HG03103 (cell line): ENCODE measurements around the gene BDH1.
"Not testable (repeated sequence)": the region's sequence is repeated elsewhere in the genome, so short reads cannot be mapped to it uniquely, and the experiment has no call there.

Experiments
- ATAC-seq: cut with Tn5 transposase; IDR thresholded peaks from one replicate; pipeline ENCODE4 v1.9.1; 2021; ENCODE audit warnings: low read depth; ENCODE audit not compliant: unreplicated experiment

Gene BDH1

DNA sequence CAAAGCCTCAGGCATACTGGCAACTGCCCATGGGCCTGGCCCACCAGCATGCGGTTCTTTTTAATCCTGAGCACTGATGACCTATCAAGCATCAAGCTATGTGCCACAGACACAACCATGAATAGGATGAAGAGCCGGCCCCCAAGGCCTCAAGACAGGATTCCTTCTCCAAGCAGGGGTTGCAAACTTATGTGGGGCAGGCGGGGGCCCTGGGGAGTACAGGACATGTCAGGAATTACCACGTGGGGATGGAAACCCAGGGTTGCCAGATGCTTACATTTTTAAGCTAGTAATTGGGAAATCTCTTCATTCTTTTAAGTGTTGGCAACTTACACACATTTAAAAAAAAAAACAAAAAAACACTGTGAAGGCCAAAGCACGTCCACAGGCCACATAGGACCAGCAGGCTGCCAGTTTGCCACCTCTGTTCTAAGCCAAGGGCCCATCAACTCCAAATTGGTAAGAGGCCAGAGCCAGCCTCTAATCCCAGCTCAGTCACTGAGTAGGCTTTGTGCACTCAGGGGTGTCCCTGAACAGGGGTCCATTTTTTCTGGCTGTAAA is 32.8 kb downstream of the BDH1 start:
- ATAC-seq = no peak

- ATAC-seq = no peak
These were observed 33.5 kb downstream of the BDH1 start for GRCh38 chr3:197522183-197522715.

DNA sequence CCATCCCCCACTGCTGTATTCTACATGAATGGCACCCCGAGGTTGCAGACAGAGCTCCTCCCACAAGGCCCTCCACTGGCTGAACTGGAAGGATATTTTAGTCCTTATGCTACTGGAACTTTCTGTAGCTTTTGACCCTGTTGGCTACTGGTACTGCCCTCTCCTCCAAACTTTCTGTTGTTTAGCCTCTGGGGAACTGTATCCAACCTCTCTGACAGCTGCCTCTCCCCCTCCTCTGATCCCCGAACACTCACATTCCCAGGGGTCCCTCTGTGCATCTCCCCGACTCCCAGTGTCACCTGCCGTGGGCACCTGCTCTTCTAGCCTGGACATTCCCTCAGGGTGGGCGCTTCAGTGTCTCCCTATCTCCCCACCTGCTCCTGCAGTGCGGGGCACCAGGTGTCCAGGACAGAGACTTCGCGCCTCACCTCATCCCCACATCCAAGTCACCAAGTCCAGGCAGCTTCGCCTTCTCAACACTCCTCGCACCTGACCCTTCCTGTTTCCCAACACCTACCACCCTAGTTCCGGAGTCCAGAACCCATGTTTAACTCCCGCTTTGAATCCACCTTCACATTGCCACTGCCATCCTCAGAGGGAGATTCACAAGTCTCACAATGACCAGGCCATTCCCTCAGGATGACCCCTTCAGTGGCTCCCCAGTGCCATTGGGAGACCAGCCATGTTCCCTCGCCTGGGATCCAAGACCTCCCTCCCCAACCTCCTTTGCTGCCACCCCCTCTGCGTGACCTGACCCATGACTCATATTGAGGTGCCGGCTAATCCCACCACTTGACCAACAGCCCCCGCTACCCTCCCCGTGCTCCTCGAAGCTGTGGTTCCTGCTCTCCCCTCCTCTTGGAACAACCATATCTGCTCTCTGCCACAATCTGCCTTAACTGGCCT is 34.2 kb downstream of the BDH1 start:
- ATAC-seq = no peak

- ATAC-seq = no peak
These were observed 35.2 kb downstream of the BDH1 start for GRCh38 chr3:197520311-197521276.

GRCh38 chr3:197519801-197520211 is 36.0 kb downstream of the BDH1 start:
- ATAC-seq = no peak

DNA sequence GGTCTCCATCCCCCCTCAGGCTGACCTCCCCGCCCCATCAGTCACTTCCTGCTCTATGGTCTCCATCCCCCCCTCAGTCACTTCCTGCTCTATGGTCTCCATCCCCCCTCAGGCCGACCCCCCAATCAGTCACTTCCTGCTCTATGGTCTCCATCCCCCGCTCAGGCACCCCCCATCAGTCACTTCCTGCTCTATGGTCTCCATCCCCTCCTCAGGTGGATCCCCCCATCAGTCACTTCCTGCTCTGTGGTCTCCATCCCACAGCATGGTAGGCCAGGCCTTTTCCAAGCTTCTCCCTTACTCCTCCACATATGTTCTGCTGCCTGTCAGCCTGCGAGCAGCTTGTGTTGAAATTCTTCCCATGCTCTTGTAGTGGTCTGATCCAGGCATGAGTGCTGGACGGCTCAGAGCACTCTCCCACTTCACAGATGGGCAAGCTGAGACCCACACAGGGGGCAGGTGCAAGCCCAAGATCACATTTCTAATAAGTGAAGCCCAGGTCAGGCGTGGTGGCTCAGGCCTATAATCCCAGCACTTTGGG is 36.8 kb downstream of the BDH1 start:
- no peak for ATAC-seq

- ATAC-seq = not testable (repeated sequence)
These were observed 37.7 kb downstream of the BDH1 start for GRCh38 chr3:197517922-197518683.

- not testable (repeated sequence) for ATAC-seq
These were observed 38.7 kb downstream of the BDH1 start for GRCh38 chr3:197516890-197517606.

GRCh38 chr3:197516517-197516889 is 39.3 kb downstream of the BDH1 start:
- no peak for ATAC-seq

- no peak for ATAC-seq
These were observed 40.9 kb downstream of the BDH1 start for GRCh38 chr3:197514786-197515355.

GRCh38 chr3:197513953-197514785 is 41.6 kb downstream of the BDH1 start:
- ATAC-seq = no peak

- ATAC-seq = no peak
These were observed 42.8 kb downstream of the BDH1 start for GRCh38 chr3:197512691-197513571.

GRCh38 chr3:197511853-197512635 is 43.7 kb downstream of the BDH1 start:
- no peak for ATAC-seq

DNA sequence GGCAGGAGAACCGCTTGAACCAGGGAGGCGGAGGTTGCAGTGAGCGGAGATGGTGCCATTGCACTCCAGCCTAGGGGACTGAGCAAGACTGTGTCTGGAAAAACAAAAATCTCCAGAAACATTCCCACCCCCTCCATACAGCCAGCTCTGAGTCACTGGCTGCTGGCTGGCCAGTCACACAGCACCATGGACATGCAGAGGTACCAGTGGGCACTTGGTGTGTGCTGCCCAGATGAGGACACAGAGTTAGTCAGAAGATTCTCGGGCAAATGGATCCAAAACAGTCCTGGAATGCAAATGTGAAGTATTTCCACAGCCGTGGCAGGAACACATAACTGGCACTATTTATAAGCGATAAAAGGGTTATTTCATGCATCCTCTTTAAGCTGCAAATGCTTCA is 44.6 kb downstream of the BDH1 start:
- ATAC-seq = no peak

- no peak for ATAC-seq
These were observed 45.1 kb downstream of the BDH1 start for GRCh38 chr3:197510642-197511018.
